DND-41 (cell line): ENCODE data around the gene UNC119B.

Experiments
- ATAC-seq: fragments of 200-7000 bp; cut with Tn5 transposase; 3 replicates; pipeline ENCODE4 v1.9.1; 2021; ENCODE audit warnings: low read depth; ENCODE audit not compliant: insufficient read depth
- DNase-seq: peaks from one replicate; pipeline ENCODE4 v3.0.0-alpha.2; 2020
- H2AFZ ChIP-seq: 2 replicates; pipeline ENCODE4 v1.6.0; 2012; ENCODE audit warnings: low read depth, low read length
- H3K27ac ChIP-seq: 2 replicates; pipeline ENCODE4 v1.5.1; 2012; ENCODE audit warnings: low read length, inconsistent platforms
- H3K27me3 ChIP-seq: fragments of 200-600 bp; sonication (generic); 2 replicates; pipeline ENCODE4 v1.6.0; 2012; ENCODE audit warnings: low read length, mild to moderate bottlenecking, inconsistent platforms; ENCODE audit not compliant: insufficient read depth, poor library complexity
- H3K36me3 ChIP-seq: 2 replicates; pipeline ENCODE4 v1.5.1; 2012; ENCODE audit warnings: low read length, inconsistent platforms; ENCODE audit not compliant: insufficient read depth
- H3K4me1 ChIP-seq: 2 replicates; pipeline ENCODE4 v1.5.1; 2012; ENCODE audit warnings: mild to moderate bottlenecking, low read length; ENCODE audit not compliant: insufficient read depth
- H3K4me2 ChIP-seq: 2 replicates; pipeline ENCODE4 v1.6.0; 2012; ENCODE audit warnings: mild to moderate bottlenecking, moderate library complexity, low read length, inconsistent platforms; ENCODE audit not compliant: insufficient read depth
- H3K4me3 ChIP-seq, 2 experiments: fragments of 200-600 bp in 1 of 2; shearing (Covaris generic) in 1 of 2; 2 replicates each; pipeline ENCODE4 v1.5.1; 2012 to 2016; ENCODE audit warnings: inconsistent platforms in 2 of 2, low read length in 2 of 2, mild to moderate bottlenecking in 2 of 2, low read depth in 1 of 2, moderate library complexity in 1 of 2
- H3K79me2 ChIP-seq: 2 replicates; pipeline ENCODE4 v1.6.0; 2012; ENCODE audit warnings: low read length, inconsistent platforms; ENCODE audit not compliant: insufficient read depth
- H3K9ac ChIP-seq: 2 replicates; pipeline ENCODE4 v1.6.0; 2012; ENCODE audit warnings: low read depth, mild to moderate bottlenecking, inconsistent platforms, low read length, moderate library complexity
- H3K9me3 ChIP-seq: 2 replicates; pipeline ENCODE4 v1.5.1; 2012; ENCODE audit warnings: low read length, moderate library complexity, mild to moderate bottlenecking, inconsistent platforms; ENCODE audit not compliant: insufficient read depth, severe bottlenecking
- H4K20me1 ChIP-seq: 2 replicates; pipeline ENCODE4 v1.6.0; 2012; ENCODE audit warnings: low read length; ENCODE audit not compliant: insufficient read depth
- CTCF ChIP-seq: IDR thresholded peaks from 2 replicates; pipeline ENCODE4 v1.5.1; 2012; ENCODE audit warnings: borderline replicate concordance, low read length, moderate library complexity, mild to moderate bottlenecking; ENCODE audit not compliant: poor library complexity, severe bottlenecking; ENCODE audit errors: extremely low read depth
- EZH2 ChIP-seq: IDR thresholded peaks from 3 replicates; pipeline ENCODE4 v1.6.1; 2012; ENCODE audit warnings: borderline replicate concordance, low read depth, mild to moderate bottlenecking, moderate library complexity, low read length, inconsistent platforms; ENCODE audit not compliant: severe bottlenecking

The UNC119B gene

GRCh38 chr12:120686690-120687577 is 23.3 kb upstream of the UNC119B start, which contains the start of gene MLEC:
Gene MLEC, plus strand, starts transcription at chr12:120687149. Its CDS starts 148 bp downstream, at chr12:120687297.
- peak; percentile 83 for ATAC-seq
- peak within 1 kb of the TSS; percentile 95 for H3K9ac ChIP-seq
- no peaks in the 10 kb centered on the region for H3K9me3 ChIP-seq
- DNase-seq = peak; percentile 100
- peak within 1 kb of the TSS; percentile 79 to 90 for H3K4me3 ChIP-seq
- peaks cover 43% of the 10 kb centered on the region; the same call in 1 of the 2 replicates for H4K20me1 ChIP-seq
- peak; percentile 41 for TF ChIP-seq CTCF
- TF ChIP-seq EZH2 = no peak
- peaks cover 50% of the 10 kb centered on the region for H3K79me2 ChIP-seq
- peaks cover 13% of the 10 kb centered on the region for H3K36me3 ChIP-seq
- no peaks in the 10 kb centered on the region for H3K27me3 ChIP-seq
- peak within 1 kb of the TSS; percentile 98 for H3K27ac ChIP-seq
- peak within 1 kb of the TSS; percentile 85 for H3K4me2 ChIP-seq
- H3K4me1 ChIP-seq = peaks cover 46% of the 10 kb centered on the region
- H2AFZ ChIP-seq = peak within 1 kb of the TSS; percentile 79

- peak; percentile 46 for DNase-seq
- H3K27ac ChIP-seq = peak overlapping the region; percentile 77
- peak overlapping the region; percentile 95 for H3K9ac ChIP-seq
- H4K20me1 ChIP-seq = peaks cover 48% of the 10 kb centered on the region; the same call in 1 of the 2 replicates
- H3K9me3 ChIP-seq = no peaks in the 10 kb centered on the region
- no peaks in the 10 kb centered on the region for H3K27me3 ChIP-seq
- H2AFZ ChIP-seq = peak overlapping the region; percentile 79
- peak overlapping the region; percentile 85 for H3K4me2 ChIP-seq
- peaks cover 58% of the 10 kb centered on the region for H3K79me2 ChIP-seq
- H3K4me1 ChIP-seq = peaks cover 46% of the 10 kb centered on the region
- ATAC-seq = no peak
- H3K36me3 ChIP-seq = peaks cover 14% of the 10 kb centered on the region
- TF ChIP-seq EZH2 = no peak
- peak; percentile 5 for TF ChIP-seq CTCF
- H3K4me3 ChIP-seq = peak overlapping the region; percentile 79 to 90
Observed at GRCh38 chr12:120687578-120688289, 22.5 kb upstream of the UNC119B start.

- peaks cover 55% of the 10 kb centered on the region; the same call in 1 of the 2 replicates for H4K20me1 ChIP-seq
Observed at GRCh38 chr12:120688527-120689071, 21.7 kb upstream of the UNC119B start.

More at GRCh38 chr12:120688527-120689071, 21.7 kb upstream of the UNC119B start:
- peak overlapping the region; percentile 95 for H3K9ac ChIP-seq
- peak overlapping the region; percentile 85 for H3K4me2 ChIP-seq
- ATAC-seq = no peak
- H3K27ac ChIP-seq = peak overlapping the region; percentile 77
- H3K27me3 ChIP-seq = no peaks in the 10 kb centered on the region
- no peak for DNase-seq
- no peak overlapping the region for H2AFZ ChIP-seq
- H3K36me3 ChIP-seq = peaks cover 22% of the 10 kb centered on the region
- H3K4me1 ChIP-seq = peaks cover 46% of the 10 kb centered on the region
- H3K79me2 ChIP-seq = peaks cover 66% of the 10 kb centered on the region
- peak overlapping the region; percentile 79 to 90; a peak in 3 of 4 replicates for H3K4me3 ChIP-seq
- H3K9me3 ChIP-seq = no peaks in the 10 kb centered on the region
- TF ChIP-seq CTCF (no peak), EZH2 (no peak)
